A549 treated with AZD2906 at 1 μM for 4 hours (cell line): ENCODE measurements around the gene RBM43. TPM values are rescaled to one million over a fixed set of nuclear protein-coding genes. Genes with fewer than 3 reads are reported as not detected.

ENCODE experiments used
- total RNA-seq: library from RNA; stranded (reverse); fragments of 200-300 nt; extraction: Qiagen RNA extraction; gene quantifications from 5 replicates; pipeline ENCODE4 v1.2.3, GENCODE V29; 2022

Gene RBM43
- 1.9 to 3.3 TPM (median 3.1 TPM) in 5 replicates for total RNA-seq

DNA sequence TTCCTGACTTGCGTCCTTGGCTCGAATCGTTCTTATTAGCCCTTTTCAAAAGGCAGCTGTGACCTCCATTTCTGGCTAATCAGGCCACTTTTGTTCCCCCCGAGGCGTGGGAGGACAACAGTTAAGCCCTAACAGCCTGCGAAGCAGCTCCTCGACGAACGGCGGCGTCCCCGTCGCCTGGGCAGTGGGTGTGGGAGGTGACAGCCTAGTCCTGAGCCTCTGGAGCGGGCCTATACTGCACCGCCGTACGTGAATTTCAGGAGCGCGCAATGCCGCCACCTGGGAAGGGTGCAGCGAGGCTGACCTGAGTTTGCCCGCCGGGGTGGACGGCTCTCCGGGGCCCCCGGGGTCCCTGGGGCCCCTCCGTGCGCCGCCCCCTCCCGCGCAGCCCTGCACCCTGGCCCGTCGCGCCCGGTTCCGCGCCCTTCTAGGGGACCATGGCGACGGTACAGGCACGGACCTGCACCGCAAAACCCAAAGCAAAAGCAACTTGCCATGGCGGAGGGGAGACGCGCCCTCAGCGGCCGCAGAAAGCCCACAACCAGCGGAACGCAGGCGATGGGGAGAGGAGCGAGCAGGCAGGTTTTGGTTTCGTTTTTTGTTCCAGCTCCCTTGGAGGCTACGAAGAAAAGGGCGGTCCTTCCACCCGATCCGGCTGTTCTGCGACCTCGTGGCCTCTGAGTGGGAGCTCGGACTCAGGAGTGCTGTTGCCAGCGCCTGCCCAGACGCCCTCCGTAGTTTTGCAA is at the start of gene RBM43:
Gene RBM43, minus strand, starts transcription at position 633 of the 746 bp plus-strand sequence. Its CDS starts 136 bp downstream, at position 497.

Other genes starting within 250 kb of the RBM43 start
- 10.1 to 12.5 TPM (median 10.6 TPM) in 5 replicates for gene NMI, start 27.8 kb upstream of the RBM43 start, total RNA-seq
- gene TNFAIP6, start 95.7 kb upstream of the RBM43 start, total RNA-seq, result 0.51 to 0.89 TPM (median 0.87 TPM) in 5 replicates
- gene RIF1, start 148.0 kb upstream of the RBM43 start, total RNA-seq, result 12.1 to 25.9 TPM (median 15.7 TPM) in 5 replicates